Measurements from ENCODE around the gene SATB1. TPM values are rescaled to one million over a fixed set of nuclear protein-coding genes. Genes with fewer than 3 reads are reported as not detected.

Gene SATB1
- total and polyA plus RNA-seq, 2 donors: 40.3 to 74.2 TPM

DNA sequence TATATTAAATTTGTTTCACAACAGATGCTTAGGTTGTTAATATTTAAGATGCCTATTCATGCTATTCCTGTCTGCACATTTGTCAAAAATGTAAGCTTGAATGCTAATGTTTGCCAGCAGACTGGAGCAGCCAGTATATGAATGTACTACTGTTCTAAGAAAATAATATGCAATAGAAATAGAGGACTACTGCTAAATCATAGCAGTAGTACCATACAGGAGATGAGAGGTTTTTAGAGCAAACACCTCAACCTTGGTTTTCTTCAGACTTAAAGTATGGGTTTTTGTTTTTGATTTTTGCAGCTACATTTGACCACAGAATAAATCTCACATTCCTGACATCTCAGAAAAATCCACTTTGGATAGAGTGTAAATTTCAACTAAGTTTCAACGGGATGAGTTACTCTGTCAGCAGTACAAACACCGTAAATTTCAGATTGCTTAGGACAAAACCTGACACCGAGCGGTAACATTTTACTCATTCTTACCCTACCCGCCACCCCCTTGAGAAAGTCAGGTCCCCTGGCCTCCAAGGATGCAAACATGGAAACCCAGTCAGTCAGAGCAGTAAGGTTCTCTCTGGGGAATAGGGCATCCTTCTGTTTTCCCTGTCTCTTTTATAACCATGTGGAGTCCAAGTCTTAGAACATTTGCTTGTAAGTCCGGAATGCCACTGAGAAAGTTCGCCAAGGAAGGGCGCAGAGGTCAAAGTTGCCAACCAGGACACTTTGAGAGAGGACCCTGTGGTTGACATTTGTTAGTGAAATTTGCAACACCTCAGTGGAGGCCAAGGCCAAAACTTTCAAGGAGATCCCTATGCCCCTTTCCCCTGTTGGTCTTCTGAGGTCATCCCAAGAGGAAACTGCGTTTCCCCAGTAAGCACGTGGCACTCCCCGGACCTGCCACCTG lies 17.9 kb upstream of the SATB1 start:
- DNase-seq (ENCODE audit: extremely low spot score): no peak
- Histone ChIP-seq H3K27ac (ENCODE audit: low read depth) (no peak overlapping the region), H3K4me1 (ENCODE audit: insufficient read depth) (no peaks in the 10 kb centered on the region), H3K4me3 (ENCODE audit: low read depth, low read length) (peak overlapping the region; percentile 74), H3K36me3 (ENCODE audit: insufficient read depth) (peaks cover 1% of the 10 kb centered on the region)
- 45% methylated on average over 11 of the region's 11 CpGs for WGBS

DNA sequence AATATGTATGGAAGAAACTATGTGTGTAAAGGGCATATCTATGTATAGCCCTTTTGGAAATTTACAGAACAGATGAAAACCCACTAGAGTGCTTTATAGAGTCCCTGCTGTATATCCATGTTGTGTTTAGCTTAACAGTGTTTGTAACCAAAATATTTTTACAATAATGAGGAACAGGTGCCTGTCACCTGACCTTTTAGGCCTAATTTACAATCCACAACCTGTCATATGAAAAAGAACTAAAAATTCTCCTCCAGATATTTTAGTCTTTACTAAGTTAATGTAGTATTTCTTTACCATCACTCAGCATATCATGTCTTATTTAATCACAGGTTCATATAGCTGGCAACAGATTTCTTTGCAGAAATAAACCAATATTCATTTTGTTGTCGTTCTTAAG lies 16.4 kb upstream of the SATB1 start:
- 84% methylated on average over 1 of the region's 1 CpG for WGBS
- Histone ChIP-seq H3K4me3 (ENCODE audit: low read depth, low read length) (no peak overlapping the region), H3K36me3 (ENCODE audit: insufficient read depth) (no peaks in the 10 kb centered on the region), H3K4me1 (ENCODE audit: insufficient read depth) (no peaks in the 10 kb centered on the region), H3K27ac (ENCODE audit: low read depth) (no peak overlapping the region)
- no peak for DNase-seq (ENCODE audit: extremely low spot score)

DNA sequence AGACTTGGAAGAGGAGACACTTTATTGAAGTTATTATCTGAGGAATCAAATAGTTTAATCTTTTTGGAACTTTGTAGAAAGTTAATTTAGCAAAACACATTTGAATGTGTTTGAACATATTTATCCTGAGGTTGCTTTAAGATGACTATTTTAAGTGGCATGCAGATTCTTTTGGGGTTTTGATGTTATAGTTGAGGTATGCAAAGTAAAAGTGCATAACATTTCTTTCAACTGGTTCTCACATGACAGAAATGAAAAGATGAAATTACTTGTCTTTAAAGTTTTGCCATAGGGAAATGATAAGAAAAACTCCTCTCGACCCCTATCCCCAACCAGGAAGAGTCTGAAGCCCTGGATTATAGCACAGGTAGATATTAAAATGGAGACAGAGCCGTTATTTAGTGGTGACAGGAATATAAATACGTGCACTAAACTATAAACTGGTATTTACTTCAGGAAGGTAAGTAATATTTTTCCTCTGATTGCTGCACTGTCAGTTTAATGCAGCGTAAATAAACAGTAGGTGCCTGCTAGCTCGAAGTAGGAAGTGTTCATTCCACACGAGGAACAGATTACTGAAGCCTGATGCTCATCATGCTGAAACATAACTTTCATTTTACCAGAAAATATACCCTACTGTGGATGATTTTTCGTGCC lies 15.1 kb upstream of the SATB1 start:
- H3K4me3 ChIP-seq (ENCODE audit: low read depth, low read length): no peak overlapping the region
- no peak for DNase-seq (ENCODE audit: extremely low spot score)
- H3K36me3 ChIP-seq (ENCODE audit: insufficient read depth): no peaks in the 10 kb centered on the region
- no peaks in the 10 kb centered on the region for H3K4me1 ChIP-seq (ENCODE audit: insufficient read depth)
- WGBS: 54% methylated on average over 7 of the region's 7 CpGs
- H3K27ac ChIP-seq (ENCODE audit: low read depth): no peak overlapping the region

DNA sequence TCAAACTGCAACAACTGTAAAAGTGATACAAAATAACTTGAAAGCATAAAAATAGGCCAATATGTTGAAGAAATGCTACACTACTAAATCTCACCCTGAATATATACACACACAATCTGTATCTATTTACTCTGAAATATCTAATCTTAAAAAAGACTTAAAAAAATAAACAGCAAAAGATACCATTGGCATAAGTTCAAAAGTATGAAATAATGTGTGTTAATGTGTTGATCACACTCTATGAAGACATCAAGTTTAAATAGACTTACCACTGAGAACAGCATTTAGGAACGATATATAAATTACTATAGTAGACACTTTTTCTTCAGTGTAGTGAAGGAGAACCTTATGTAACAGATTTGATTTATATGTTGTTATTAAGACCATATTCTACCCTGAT lies 14.1 kb upstream of the SATB1 start:
- WGBS: 67% methylated on average over 1 of the region's 1 CpG
- DNase-seq (ENCODE audit: extremely low spot score): no peak
- no peaks in the 10 kb centered on the region for H3K36me3 ChIP-seq (ENCODE audit: insufficient read depth)
- H3K4me3 ChIP-seq (ENCODE audit: low read depth, low read length): no peak overlapping the region
- H3K27ac ChIP-seq (ENCODE audit: low read depth): no peak overlapping the region
- H3K4me1 ChIP-seq (ENCODE audit: insufficient read depth): no peaks in the 10 kb centered on the region

DNA sequence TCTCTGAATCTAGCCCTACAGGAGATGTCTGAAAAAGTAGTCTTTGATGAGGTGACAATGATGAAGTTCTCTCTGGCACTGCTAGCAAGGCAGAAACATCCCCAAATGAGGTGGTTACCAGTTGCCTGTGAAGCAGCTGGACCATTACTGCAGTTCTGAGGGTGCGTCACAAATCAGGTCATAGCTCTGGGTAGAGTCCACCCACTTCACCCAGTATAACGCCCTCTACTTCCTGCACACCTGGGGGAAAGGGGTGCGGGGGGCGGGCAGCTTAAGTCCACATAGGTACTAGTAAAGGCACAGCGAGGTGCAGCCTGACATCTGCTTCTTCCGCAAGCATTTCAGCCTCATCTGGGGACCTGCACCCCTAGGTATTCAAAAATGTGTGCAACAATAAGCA lies 13.4 kb upstream of the SATB1 start:
- Histone ChIP-seq H3K36me3 (ENCODE audit: insufficient read depth) (no peaks in the 10 kb centered on the region), H3K4me3 (ENCODE audit: low read depth, low read length) (no peak overlapping the region), H3K27ac (ENCODE audit: low read depth) (no peak overlapping the region), H3K4me1 (ENCODE audit: insufficient read depth) (no peaks in the 10 kb centered on the region)
- WGBS: 84% methylated on average over 6 of the region's 6 CpGs
- DNase-seq (ENCODE audit: extremely low spot score): no peak

DNA sequence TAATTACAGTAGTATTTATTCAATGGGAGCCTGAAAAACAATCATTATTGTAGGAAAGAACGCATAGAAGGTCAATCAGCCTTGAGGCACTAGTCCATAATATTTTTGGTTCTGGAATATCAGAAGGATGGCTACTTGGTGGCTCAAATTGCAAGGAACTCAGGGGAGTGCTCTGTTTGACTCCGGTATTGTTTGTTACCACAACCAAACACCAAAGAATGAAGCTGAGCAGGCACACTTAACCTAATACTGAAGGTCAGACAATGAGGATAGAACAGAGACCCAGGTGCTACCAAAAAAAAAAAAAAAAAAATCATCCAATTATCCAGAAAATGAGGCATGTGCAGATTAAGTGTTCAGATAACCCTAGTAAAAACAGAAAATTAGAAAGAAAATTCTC lies 11.1 kb upstream of the SATB1 start:
- H3K36me3 ChIP-seq (ENCODE audit: insufficient read depth): no peaks in the 10 kb centered on the region
- H3K4me1 ChIP-seq (ENCODE audit: insufficient read depth): no peaks in the 10 kb centered on the region
- WGBS: 93% methylated on average over 2 of the region's 2 CpGs
- DNase-seq (ENCODE audit: extremely low spot score): no peak
- H3K4me3 ChIP-seq (ENCODE audit: low read depth, low read length): no peak overlapping the region
- no peak overlapping the region for H3K27ac ChIP-seq (ENCODE audit: low read depth)

DNA sequence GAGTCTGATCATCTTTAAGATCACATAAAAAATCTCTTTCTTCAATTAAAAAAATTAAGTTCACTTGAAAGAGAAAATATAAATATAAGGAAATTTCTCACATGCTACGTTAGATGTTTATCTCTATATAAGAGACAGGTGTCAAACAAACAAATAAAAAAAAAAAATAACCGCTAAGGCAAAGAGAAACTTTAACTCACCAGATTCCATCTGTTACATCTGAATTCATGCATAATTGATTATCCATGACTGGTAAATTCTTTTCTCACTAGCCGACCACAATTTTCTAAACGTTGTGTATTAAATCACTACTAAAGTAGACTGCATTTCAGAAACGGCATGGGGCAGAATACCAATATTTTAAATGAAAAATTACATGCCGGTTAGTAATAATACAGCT lies 9.6 kb upstream of the SATB1 start:
- H3K4me3 ChIP-seq (ENCODE audit: low read depth, low read length): no peak overlapping the region
- DNase-seq (ENCODE audit: extremely low spot score): no peak
- H3K36me3 ChIP-seq (ENCODE audit: insufficient read depth): no peaks in the 10 kb centered on the region
- no peak overlapping the region for H3K27ac ChIP-seq (ENCODE audit: low read depth)
- 90% methylated on average over 6 of the region's 6 CpGs for WGBS
- no peaks in the 10 kb centered on the region for H3K4me1 ChIP-seq (ENCODE audit: insufficient read depth)

DNA sequence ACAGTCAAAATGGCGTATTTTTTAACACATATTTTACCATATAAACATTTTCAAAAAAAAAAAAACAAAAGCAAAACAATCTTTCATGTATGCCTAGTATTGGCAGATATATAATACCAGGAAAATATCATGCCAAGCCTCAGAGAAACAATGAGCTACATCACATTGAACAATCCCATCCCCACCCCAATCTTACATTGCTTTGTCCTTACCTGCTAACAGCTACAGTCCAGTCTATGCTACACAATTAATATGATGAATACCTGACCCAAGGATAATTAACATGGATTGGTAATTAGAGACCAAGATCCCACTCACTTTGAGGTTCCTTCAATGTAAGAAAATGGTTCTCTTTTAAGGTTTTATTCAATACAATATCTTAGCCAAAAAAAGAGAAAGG lies 7.6 kb upstream of the SATB1 start:
- WGBS: 85% methylated on average over 1 of the region's 1 CpG
- Histone ChIP-seq H3K36me3 (ENCODE audit: insufficient read depth) (no peaks in the 10 kb centered on the region), H3K4me3 (ENCODE audit: low read depth, low read length) (no peak overlapping the region), H3K4me1 (ENCODE audit: insufficient read depth) (no peaks in the 10 kb centered on the region), H3K27ac (ENCODE audit: low read depth) (no peak overlapping the region)
- DNase-seq (ENCODE audit: extremely low spot score): no peak

DNA sequence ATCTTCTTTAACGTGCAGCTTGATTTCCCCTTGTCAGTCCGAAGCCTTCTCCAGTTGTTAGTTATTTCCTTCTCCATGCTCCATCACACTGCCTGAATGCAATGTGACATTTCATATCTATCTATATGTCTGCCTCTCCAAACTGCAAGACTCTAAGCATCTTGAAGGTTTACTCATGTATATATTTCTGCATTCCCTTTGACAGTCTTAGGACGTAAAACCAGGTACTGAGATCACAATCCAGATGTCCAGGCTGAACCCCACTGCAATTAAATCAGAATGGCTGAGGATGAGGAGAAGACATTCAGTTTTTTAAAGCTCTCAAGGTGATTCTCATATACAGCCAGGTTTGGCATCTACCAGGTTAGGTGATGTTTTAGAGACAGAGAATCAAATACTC lies 6.1 kb upstream of the SATB1 start:
- no peaks in the 10 kb centered on the region for H3K4me1 ChIP-seq (ENCODE audit: insufficient read depth)
- DNase-seq (ENCODE audit: extremely low spot score): no peak
- no peak overlapping the region for H3K4me3 ChIP-seq (ENCODE audit: low read depth, low read length)
- WGBS: 72% methylated on average over 3 of the region's 3 CpGs
- H3K27ac ChIP-seq (ENCODE audit: low read depth): no peak overlapping the region
- no peaks in the 10 kb centered on the region for H3K36me3 ChIP-seq (ENCODE audit: insufficient read depth)

DNA sequence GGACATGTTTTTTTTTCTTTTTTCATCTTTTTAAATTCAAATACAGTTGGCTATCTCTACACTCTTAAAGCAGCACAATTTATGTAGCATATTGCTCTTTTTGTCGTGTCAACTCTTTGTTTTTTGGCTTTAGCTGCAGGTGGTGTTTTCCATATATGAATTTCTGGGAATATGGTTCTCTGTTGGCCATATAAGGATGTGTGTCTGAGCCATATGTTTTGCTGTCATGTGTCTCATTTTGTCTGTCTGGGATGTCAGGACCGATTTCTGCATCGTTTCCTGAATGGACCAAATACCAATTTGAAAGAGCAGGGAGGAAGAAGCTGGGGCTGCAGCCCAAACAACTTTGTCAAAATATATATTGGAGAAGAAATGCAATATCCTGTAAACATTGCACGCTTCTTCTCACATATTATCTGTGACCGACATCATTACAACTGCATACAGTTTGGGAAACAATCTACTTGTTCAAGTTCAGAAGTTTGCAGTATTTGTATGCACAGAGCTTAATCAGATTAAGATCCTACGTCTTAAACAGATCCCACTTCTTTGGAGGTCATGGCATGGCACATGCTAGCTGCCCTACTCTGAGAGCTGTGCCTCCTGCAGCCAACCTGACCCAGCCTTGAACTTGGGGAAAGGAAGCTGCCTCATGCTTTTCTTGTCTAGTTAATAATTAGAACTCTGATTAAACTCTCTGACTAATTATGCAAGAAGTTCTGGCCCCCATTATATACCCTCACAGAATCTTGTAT lies 4.0 kb upstream of the SATB1 start:
- no peaks in the 10 kb centered on the region for H3K36me3 ChIP-seq (ENCODE audit: insufficient read depth)
- H3K4me1 ChIP-seq (ENCODE audit: insufficient read depth): no peaks in the 10 kb centered on the region
- no peak overlapping the region for H3K4me3 ChIP-seq (ENCODE audit: low read depth, low read length)
- H3K27ac ChIP-seq (ENCODE audit: low read depth): peak overlapping the region; percentile 38
- DNase-seq (ENCODE audit: extremely low spot score): no peak
- 61% methylated on average over 6 of the region's 6 CpGs for WGBS

DNA sequence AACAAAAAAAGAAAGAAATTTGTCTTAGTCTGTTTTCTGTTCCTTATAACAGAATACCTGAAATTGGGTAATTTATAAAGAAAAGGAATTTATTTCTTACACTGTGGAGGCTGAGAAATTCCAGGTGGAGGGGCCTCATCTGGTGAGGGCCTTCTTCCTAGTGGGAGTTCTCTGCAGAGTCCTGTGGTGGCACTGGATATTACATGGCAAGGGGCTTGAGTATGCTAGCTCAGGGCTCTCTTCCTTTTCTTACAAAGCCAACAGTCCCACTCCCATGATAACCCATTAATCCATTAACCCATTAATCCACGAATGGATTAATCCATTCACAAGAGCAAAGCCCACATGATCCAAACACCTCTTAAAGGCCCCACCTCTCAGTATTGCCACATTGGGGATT lies 2.9 kb upstream of the SATB1 start:
- 78% methylated on average over 1 of the region's 1 CpG for WGBS
- DNase-seq (ENCODE audit: extremely low spot score): no peak
- Histone ChIP-seq H3K4me3 (ENCODE audit: low read depth, low read length) (no peak overlapping the region), H3K4me1 (ENCODE audit: insufficient read depth) (no peaks in the 10 kb centered on the region), H3K27ac (ENCODE audit: low read depth) (no peak overlapping the region), H3K36me3 (ENCODE audit: insufficient read depth) (no peaks in the 10 kb centered on the region)

DNA sequence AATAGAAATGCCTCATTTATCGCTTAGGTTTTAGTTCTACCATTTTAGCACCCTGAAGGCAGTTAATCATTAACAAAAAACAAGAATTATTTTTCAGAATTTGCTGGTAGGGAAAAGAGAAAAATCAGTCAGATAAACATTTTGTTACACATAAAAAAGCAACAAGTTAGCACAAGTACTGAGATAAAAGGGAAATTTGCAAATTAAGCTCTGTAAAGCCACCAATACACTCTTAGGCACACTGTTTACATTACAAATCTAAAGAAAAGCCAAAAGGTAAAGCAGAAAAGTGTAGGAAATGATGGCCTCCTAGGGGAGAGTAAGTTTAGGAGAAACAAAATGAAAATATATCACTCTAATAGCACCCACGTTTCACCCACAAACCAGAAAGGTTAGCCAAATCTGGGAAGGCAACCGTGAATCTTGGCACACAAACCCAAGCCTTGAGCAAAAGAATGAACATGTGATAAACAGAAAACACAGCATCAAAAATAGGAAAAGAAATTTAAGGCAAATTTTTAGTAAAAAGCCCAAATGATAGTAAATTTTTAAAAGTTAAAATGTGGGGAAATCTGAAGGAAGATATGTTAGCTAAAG lies 1.6 kb upstream of the SATB1 start:
- Histone ChIP-seq H3K36me3 (ENCODE audit: insufficient read depth) (no peaks in the 10 kb centered on the region), H3K4me3 (ENCODE audit: low read depth, low read length) (no peak overlapping the region), H3K27ac (ENCODE audit: low read depth) (no peak overlapping the region), H3K4me1 (ENCODE audit: insufficient read depth) (no peaks in the 10 kb centered on the region)
- no peak for DNase-seq (ENCODE audit: extremely low spot score)
- 46% methylated on average over 3 of the region's 3 CpGs for WGBS

DNA sequence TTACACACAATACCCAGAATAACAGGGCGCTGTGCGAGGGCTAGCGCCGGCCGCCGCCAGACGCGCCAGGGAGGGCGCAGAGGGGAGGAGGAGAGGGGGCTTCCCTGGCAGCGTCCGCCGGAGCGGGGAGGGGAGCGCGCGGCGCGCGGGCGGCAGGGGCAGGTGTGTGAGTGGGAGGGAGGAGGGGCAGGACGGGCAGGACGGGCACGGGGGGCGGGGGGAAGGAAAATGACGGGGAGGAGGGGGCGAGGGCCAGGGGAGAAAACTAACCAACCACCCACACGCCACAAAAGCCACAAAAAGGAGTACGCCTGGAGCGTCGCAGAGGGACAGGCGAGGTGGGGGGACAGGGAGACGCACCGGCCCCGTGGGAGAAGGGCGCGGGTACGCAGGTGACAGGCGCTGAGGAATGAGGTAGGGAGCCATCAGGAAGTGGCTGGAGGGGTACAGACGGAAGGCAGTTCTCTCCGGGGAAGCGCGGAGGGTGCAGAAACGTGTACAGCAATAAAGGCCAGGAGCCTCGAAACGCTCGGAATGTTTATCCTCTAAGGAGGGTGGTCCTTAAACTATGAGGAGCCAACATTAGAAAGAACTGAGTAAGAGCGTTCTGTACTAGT lies 610 bp upstream of the SATB1 start:
- peaks cover under 1% of the 10 kb centered on the region for H3K36me3 ChIP-seq (ENCODE audit: insufficient read depth)
- H3K4me3 ChIP-seq (ENCODE audit: low read depth, low read length): peak overlapping the region; percentile 93
- no peak for DNase-seq (ENCODE audit: extremely low spot score)
- peak overlapping the region; percentile 89 for H3K27ac ChIP-seq (ENCODE audit: low read depth)
- H3K4me1 ChIP-seq (ENCODE audit: insufficient read depth): no peaks in the 10 kb centered on the region
- under 1% methylated on average over 47 of the region's 47 CpGs for WGBS
